HG02870 (cell line): Measurements from ENCODE around the gene TRIM34.
"Not testable (repeated sequence)": the region's sequence is repeated elsewhere in the genome, so short reads cannot be mapped to it uniquely, and the experiment has no call there.

Experiments
- ATAC-seq: cut with Tn5 transposase; IDR thresholded peaks from one replicate; pipeline ENCODE4 v1.9.1; 2021; ENCODE audit warnings: mild to moderate bottlenecking, moderate library complexity; ENCODE audit not compliant: unreplicated experiment

TRIM34 gene

DNA sequence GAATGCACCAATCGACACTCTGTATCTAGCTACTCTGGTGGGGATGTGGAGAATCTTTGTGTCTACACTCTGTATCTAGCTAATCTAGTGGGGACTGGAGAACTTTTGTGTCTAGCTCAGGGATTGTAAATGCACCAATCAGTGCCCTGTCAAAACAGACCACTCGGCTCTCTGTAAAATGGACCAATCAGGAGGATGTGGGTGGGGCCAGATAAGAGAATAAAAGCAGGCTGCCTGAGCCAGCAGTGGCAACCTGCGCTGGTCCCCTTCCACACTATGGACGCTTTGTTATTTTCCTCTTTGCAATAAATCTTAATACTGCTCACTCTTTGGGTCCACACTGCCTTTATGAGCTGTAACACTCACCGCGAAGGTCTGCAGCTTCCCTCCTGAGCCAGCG lies 58.8 kb downstream of the TRIM34 start:
- ATAC-seq, result not testable (repeated sequence)

DNA sequence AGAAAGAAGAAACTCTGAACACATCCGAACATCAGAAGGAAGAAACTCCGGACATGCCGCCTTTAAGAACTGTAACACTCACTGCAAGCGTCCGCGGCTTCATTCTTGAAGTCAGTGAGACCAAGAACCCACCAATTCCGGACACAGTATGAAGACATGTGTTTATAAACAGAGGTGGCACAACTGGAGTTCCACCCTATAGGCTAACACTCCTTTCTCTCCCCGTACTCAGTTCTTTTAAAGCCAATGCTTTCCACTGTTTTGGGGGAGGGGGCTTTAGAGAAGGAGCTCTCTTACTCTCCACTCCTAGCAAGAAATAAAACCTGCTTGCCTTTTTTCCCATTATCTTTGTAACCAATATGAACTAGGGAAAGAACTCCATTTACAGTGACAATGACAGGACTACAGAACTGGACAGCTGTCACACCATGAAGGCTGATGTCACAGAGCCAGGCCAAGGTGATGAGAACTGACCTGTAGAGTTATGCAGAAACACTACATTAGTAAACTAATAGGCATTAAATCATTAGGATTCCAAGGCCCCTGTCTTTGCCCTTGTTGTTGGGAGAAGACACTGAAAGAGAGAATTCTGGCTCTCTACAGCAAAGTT lies 59.3 kb downstream of the TRIM34 start:
- ATAC-seq, result no peak

DNA sequence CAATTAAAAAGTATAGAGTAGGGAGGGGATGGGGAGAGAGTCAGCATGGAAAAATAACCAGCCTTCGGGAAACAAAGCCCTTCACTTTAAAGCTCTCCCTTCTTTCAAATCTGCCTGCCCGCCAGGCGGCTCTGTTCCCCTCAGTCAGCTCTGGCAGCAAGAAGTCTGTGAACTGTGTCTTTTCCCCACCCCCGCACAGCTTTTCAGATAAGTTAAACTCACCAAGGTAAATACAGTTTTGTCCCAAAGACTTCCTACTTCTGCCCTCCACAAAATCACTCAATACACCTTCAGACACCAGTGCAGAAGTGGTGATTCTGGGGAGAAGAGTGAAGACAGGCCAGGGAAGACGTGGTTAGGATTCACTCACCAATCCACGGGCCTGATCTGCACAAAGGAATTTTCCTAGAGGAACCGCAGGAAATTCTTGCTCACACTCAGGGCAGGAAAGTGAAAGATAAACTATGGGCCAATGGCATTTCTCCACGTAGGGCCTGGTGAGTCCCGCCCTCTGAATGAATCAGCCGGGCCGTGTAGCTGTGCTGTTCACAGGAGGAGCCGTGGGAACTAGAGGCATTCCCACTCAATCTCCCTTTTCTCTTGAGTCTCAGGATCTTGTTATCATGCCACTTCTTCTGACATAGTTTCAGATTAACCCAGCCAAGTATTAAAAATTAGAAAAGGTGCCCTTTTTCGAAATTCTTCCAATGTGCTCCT lies 60.0 kb downstream of the TRIM34 start, which contains the start of gene TRIM5:
Gene TRIM5 (minus strand): TSS at position 429 of the 717 bp plus-strand sequence. CDS start 4,897 bp downstream, outside the sequence.
- ATAC-seq, result peak; percentile 69

DNA sequence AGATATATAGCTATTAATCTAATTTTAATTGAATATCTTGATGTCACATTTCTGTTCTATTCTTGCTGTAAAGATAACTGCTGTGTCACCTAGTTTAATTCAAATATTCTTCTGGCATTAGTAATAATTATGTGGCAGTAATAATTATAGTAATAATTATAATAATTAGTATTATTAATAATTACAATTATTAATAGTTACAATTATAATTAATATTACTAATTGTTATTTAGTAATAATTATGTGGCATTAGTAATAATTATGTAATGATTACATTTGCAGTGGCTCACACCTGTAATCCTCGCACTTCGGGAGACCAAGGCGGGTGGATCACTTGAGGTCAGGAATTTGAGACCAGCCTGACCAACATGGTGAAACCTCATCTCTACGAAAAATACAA lies 61.6 kb downstream of the TRIM34 start:
- no peak for ATAC-seq

DNA sequence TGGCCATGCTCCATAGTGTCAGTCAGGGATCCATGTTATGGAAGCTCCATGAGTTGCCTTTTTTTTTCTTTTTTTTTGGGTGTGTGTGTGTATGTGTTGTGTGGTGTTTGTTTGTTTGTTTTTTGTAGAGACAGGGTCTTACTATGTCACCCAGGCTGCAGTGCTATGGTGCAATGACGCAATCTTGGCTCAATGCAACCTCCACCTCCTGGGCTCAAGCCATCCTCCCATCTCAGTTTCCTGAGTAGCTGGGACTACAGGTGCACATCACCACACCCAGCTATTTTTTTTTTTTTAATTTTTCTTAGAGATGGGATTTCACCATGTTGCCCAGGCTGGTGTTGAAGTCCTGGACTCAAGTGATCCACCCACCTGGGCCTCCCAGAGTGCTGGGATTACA lies 63.7 kb downstream of the TRIM34 start:
- no peak for ATAC-seq

DNA sequence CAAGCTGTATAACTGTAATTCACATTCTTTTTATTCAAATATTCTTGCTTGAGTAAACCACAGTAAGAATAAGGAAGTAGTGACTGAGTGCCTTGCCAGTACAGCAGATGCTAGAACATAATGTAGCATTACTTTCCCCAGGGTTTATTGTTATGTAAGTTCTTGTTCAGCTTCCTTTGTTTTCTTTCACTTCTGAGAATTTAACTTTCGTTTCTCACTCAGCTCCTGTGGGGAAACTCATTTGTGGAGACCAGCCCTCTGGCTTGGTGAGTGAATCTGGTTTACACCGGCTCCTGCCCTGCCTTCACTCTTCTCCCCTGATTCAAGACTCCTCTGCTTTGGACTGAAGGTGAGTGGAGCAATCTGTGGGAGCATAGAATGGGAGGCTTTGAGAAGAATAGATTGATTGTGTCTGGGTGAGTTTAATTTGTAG lies 64.8 kb downstream of the TRIM34 start, which contains the start of gene TRIM22:
Gene TRIM22 (plus strand): TSS at position 240 of the 433 bp plus-strand sequence. CDS start 6,443 bp downstream, outside the sequence.
- ATAC-seq, result peak; percentile 71

DNA sequence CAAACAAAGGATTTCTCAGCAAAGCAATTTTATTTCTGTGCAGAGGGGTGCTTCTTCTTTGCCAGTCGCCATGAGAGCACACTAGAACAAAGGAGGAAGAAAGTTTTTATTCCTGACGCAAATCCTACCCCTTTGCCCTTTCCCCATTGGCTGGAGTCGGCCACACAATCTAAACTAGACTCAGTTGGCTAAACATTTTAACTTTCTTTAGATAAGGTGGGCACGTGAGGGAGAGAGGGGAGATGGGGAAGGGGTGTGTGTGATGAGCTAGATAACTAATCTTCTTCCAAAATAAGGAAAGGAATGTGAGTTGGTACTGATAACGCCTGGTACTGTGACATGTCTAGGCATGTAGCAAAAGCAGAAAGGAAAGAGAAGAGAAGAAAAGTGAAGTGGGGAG lies 65.4 kb downstream of the TRIM34 start:
- no peak for ATAC-seq

DNA sequence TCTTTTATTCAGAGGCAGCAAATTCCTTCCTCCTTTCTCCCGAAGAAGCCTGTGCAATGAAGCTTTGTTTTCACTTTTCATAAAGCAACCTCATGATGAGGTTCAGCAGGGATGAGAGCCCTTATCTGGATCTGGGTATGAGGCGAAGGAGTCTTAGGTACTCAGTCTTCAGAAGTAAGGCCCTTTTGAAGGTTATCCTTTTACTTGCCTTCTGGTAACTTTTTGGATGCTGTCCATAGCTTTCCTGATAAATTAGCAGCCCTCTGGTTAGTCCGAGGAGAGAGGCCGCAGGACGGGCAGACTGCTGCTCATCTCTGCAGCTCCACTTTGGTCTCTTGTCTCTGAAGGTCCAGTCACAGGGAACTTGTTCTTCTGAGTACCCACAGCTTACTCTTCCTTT lies 65.9 kb downstream of the TRIM34 start:
- no peak for ATAC-seq

DNA sequence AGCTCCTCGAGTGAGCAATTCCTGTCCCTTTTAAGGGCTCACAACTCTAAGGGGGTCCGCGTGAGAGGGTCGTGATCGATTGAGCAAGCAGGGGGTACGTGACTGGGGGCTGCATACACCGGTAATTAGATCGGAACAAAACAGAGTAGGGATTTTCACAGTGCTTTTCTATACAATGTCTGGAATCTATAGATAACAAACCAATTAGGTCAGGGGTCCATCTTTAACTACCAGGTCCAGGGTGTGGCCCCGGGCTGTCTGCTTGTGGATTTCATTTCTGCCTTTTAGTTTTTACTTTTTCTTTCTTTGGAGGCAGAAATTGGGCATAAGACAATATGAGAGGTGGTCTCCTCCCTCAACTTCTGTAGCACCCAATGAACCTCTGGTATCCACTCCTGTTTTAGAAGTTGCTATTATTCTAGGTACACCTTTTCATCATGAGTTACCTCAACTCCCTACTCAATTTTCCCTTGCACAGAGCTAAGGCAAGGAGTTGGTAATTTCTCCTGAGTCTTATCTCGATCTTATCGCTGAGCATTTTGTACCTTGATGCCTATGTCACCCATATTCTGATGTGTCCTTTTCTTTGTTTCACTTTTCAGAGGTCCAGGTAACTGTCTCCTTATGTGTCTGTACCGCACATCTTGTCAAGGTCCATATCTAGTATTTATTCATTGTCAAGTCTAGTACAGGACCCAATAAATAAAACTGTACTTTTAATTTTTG lies 66.6 kb downstream of the TRIM34 start:
- not testable (repeated sequence) for ATAC-seq

DNA sequence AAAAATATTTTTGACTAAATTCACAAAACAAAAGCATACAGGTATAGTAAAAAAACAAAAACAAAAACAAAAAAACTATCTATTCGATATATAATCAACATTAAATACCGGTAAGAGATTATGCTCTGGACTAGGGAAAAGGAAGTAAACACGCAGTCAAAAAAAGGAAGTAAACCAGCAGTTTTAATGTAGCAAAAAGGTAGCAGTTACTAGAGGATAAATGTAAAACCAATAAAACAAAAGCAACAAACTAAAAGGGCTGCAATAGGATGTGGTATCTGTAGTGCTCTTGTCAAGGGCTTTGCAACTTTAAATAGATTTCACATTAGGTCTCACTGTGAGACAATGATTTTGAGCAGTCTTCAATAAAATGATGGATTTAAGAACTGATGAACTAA lies 67.2 kb downstream of the TRIM34 start:
- ATAC-seq, result no peak
